Central memory CD8-positive, alpha-beta T cell (primary cell): ENCODE measurements around the gene AACS.
"Not testable (repeated sequence)": the region's sequence is repeated elsewhere in the genome, so short reads cannot be mapped to it uniquely, and the experiment has no call there.

Experiments used
- ATAC-seq: fragments of 150-1000 bp; cut with Tn5 transposase; replicated peaks from 2 replicates; pipeline ENCODE4 v1.10.0; 2022; ENCODE audit warnings: mild to moderate bottlenecking, moderate FRiP score, moderate number of reproducible peaks; ENCODE audit not compliant: poor library complexity, severe bottlenecking; ENCODE audit errors: extremely low read depth
- DNase-seq, 2 donors: peaks; one replicate each; pipeline ENCODE4 v3.0.0; 2021; ENCODE audit warnings: low spot score in 2 of 2
- H3K27ac Mint-ChIP-seq: one replicate; pipeline ENCODE4 v1.8.0; 2022; ENCODE audit warnings: low read depth, mild to moderate bottlenecking, moderate library complexity, mixed read lengths
- H3K27me3 Mint-ChIP-seq: one replicate; pipeline ENCODE4 v1.8.0; 2022; ENCODE audit warnings: mixed read lengths
- H3K36me3 Mint-ChIP-seq: one replicate; pipeline ENCODE4 v1.8.0; 2022; ENCODE audit warnings: mild to moderate bottlenecking, moderate library complexity, mixed read lengths; ENCODE audit not compliant: insufficient read depth
- H3K4me1 Mint-ChIP-seq: one replicate; pipeline ENCODE4 v1.8.0; 2022; ENCODE audit warnings: mixed read lengths
- H3K4me3 Mint-ChIP-seq: one replicate; pipeline ENCODE4 v1.8.0; 2022; ENCODE audit warnings: mild to moderate bottlenecking, moderate library complexity, mixed read lengths
- H3K9me3 Mint-ChIP-seq: one replicate; pipeline ENCODE4 v1.8.0; 2022; ENCODE audit warnings: mixed read lengths

Gene AACS

DNA sequence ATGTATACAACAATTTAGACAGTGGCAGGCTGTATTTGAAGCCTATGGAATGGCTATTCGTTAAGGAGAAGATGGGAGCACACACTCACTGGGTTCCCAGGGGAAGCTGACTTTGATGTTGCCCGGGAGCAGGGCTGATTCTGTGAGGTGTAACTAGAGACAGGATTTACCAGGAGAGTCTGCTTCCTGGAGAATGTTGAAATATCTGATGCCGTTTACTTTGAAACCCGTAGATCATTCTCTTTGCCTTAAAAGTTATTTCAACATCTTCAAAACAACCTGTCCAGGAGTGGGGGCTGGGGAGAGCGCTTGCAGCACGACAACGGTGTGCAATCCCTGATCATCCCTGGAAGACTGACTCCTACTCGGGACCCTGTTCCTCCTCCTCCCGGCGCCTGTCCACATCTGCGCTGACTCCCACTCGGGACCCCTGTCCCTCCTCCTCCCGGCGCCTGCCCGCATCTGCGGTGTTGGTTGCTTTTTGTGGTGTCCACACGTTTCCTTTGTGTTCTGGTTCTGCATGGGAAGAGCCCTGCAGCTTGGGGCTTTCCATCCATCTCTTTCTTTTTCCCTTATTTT is 72.6 kb downstream of the AACS start:
- H3K4me3 Mint-ChIP-seq = no peak overlapping the region
- H3K36me3 Mint-ChIP-seq = peaks cover 7% of the 10 kb centered on the region
- no peak for ATAC-seq
- no peak for DNase-seq
- H3K9me3 Mint-ChIP-seq = no peaks in the 10 kb centered on the region
- H3K4me1 Mint-ChIP-seq = no peaks in the 10 kb centered on the region
- H3K27ac Mint-ChIP-seq = no peak overlapping the region
- H3K27me3 Mint-ChIP-seq = no peaks in the 10 kb centered on the region

DNA sequence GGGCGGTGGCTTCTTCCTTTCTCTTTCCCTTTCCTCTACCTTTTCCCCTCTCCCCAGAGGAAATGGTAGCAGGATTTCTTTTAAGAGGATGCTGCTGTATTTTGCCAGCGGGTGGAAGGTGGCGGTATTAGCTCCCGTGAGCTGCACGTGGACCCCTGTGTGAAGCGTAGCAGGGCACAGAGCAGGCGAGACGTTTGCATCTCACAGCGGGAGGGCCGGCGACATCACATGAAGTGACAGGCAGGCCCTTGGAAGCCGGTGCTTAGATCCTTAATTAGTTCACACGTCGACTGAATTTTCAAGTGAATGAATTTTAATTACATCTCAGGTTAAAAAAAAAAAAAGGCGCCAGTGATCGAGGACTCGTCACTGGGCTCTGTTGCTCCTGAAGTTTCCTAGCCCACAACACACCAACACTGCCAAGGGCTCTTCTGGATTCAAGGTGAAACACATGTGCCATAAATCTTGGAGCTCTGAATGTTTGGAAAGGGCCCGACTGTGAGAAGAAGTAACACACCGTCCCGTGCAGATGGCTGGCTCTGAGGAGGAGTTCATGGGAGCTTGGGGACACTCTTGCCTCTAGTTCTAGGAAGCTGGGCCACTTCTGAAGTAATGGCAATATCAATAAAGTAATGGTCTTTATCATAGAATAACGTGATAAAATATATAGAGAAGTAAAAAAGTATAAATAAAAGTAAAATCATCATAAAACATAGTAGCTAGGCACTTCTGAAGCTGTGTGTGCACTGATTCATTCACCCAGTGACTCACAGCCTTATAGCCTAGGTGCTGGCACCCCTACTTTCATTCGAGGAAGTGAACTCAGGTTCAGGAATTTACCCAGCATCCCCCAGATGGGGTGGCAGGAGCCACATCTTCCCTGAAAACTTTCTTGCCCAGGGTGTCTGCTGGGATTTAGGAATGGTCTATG is 75.3 kb downstream of the AACS start:
- H3K4me3 Mint-ChIP-seq = no peak overlapping the region
- no peaks in the 10 kb centered on the region for H3K4me1 Mint-ChIP-seq
- H3K27me3 Mint-ChIP-seq = no peaks in the 10 kb centered on the region
- H3K27ac Mint-ChIP-seq = no peak overlapping the region
- no peaks in the 10 kb centered on the region for H3K9me3 Mint-ChIP-seq
- DNase-seq = no peak
- peaks cover 7% of the 10 kb centered on the region for H3K36me3 Mint-ChIP-seq
- no peak for ATAC-seq

DNA sequence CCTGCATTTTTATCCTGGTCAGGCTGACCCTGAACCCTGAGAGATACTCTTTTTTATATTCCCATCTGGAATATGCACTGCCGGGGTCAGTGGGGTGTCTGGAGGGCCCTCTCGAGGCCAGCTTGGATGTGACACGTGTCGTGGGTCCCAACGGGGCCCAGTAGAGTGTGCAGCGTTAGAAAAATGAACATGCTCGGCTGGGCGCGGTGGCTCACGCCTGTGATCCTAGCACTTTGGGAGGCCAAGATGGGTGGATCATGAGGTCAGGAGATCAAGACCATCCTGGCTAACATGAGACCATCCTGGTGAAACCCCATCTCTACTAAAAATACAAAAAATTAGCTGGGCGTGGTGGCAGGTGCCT is 76.0 kb downstream of the AACS start:
- not testable (repeated sequence) for H3K36me3 Mint-ChIP-seq, ATAC-seq, H3K9me3 Mint-ChIP-seq, DNase-seq, H3K27me3 Mint-ChIP-seq, H3K4me1 Mint-ChIP-seq, H3K4me3 Mint-ChIP-seq, H3K27ac Mint-ChIP-seq

DNA sequence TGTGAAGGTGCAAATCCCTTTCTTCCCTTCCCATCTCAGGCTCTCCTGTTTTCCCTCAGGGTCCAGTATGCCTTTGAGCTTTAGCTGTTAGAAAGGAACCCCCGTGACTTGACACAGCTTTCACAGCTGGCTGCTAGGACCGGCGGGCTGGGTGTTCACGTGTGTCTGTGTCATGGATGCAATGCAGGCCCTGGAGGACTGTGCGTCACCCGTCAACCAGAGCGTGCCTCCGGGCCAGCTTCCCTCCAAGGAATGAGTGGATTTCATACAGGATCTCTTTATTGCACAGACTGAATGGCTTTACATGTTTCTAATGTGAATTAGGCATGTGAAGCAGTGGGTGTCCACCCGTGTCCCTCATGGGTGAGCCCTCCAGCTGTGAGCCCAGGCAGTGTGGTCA is 77.4 kb downstream of the AACS start:
- ATAC-seq (no peak), DNase-seq (no peak)
- no peak overlapping the region for H3K27ac Mint-ChIP-seq
- H3K36me3 Mint-ChIP-seq = peaks cover 1% of the 10 kb centered on the region
- H3K4me1 Mint-ChIP-seq = no peaks in the 10 kb centered on the region
- peaks cover 18% of the 10 kb centered on the region for H3K27me3 Mint-ChIP-seq
- H3K9me3 Mint-ChIP-seq = no peaks in the 10 kb centered on the region
- H3K4me3 Mint-ChIP-seq = no peak overlapping the region

DNA sequence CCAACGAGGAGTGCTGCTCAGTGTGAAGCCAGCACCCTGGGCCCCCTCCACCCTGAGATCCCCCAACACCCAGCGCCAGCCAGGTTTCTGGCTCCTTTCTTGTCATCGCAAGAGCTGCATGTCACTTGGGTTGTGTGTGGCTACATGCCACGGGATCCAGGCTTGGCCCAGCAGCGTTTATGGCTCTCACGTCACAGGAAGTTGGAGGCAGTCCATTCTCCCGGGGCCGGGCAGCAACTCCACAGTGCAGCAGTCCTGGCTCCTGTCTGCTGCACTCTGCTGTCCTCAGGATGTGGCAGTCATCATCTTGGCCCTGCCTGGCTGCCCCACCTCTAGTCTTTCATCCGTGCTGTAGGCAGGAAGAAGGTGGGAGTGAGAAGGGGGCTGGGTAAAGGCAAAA is 78.3 kb downstream of the AACS start:
- no peaks in the 10 kb centered on the region for H3K4me1 Mint-ChIP-seq
- no peak for DNase-seq

DNA sequence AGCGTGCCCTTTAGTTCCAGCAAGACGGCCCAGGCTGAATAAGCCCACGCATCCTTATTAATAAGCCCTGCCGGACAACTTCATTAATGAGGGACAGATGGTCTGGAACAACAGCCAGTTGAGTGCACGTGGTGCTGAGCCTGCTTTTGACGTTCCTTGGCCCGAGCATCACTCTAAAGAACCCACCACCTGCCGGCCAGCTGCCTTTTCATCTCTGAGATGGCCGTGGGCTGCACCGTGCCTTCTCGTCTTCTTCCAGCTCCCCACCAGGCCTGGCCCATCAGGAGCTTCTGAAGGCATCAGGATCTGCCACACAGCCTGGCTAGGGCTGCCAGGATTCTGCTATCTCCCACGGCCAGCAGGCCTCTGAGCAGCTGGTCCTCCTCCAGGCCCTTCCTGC is 80.0 kb downstream of the AACS start:
- peaks cover 22% of the 10 kb centered on the region for H3K27me3 Mint-ChIP-seq
- no peak overlapping the region for H3K27ac Mint-ChIP-seq
- ATAC-seq (no peak), DNase-seq (no peak)
- no peak overlapping the region for H3K4me3 Mint-ChIP-seq
- H3K4me1 Mint-ChIP-seq = no peaks in the 10 kb centered on the region
- H3K36me3 Mint-ChIP-seq = peaks cover 1% of the 10 kb centered on the region
- H3K9me3 Mint-ChIP-seq = no peaks in the 10 kb centered on the region

More for the DNA sequence above, 78.3 kb downstream of the AACS start:
- peaks cover 1% of the 10 kb centered on the region for H3K36me3 Mint-ChIP-seq
- peaks cover 22% of the 10 kb centered on the region for H3K27me3 Mint-ChIP-seq
- no peak overlapping the region for H3K4me3 Mint-ChIP-seq
- ATAC-seq = no peak
- no peak overlapping the region for H3K27ac Mint-ChIP-seq
- H3K9me3 Mint-ChIP-seq = no peaks in the 10 kb centered on the region

DNA sequence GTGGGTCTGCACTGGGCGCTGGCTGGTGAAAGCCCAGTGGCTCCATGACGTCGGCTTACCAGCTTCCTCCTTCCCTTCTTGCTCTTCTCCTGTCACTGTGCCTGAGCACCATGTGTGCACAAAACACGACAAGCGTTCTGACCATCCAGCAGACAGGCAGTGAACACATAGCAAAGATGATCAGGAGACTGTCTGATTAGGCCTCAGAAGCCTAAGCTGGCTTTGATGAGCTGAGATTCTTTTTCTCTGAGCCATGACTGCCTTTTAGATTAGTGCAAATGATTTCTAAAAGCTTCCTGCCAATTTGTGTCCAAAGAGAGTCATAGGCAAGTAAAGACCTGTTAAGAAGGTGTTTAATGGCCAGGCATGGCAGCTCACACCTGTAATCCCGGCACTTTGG is 83.1 kb downstream of the AACS start:
- H3K9me3 Mint-ChIP-seq = no peaks in the 10 kb centered on the region
- H3K27ac Mint-ChIP-seq = no peak overlapping the region
- peaks cover 22% of the 10 kb centered on the region for H3K27me3 Mint-ChIP-seq
- no peaks in the 10 kb centered on the region for H3K4me1 Mint-ChIP-seq
- ATAC-seq (no peak), DNase-seq (no peak)
- no peaks in the 10 kb centered on the region for H3K36me3 Mint-ChIP-seq
- H3K4me3 Mint-ChIP-seq = no peak overlapping the region

DNA sequence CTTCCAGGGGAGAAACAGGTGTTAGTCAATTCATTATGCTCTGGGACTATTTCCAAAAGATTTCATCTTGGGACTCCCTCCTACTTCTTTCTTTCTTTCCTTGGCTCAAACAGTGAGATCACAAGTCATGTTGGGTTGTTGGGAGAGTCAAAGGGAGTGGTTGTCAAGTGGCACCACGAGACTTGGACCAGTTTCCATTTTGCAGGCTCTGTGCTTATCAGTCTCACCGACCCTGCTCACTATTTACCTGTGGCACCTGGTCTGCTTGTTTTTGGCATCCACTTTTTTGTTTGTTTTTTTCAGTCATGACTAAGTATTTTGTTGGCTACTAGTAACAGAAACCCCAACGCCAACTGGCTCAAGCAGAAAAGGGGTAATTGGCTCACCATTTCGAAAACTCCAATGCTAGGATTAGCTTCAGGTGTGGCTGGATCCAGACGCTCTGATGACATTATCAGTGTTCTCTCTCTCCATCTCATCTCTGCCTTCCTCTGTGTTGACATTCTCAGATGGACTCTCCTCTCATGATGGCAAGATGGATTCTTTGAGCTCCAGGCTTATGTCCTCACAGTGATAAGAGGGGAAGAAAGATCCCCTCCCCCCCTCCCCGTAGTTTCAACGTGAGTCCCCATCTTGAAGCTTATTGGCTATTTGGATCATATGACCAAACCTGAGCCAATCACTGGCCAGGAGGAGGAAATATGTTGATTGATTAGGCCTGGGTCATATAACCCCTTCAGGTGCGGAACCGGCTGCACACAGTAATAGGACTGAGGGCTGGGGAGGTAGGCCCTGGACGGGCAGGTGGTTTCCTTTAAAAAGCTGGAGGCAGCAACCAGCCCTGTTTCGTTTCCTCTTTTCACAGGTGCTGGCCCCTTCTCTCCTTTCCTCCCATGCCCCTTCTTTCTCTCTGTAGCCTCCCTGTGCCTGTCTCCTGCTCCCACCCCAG is 84.2 kb downstream of the AACS start:
- Mint-ChIP-seq H3K4me3 (no peak overlapping the region), H3K9me3 (no peaks in the 10 kb centered on the region), H3K4me1 (no peaks in the 10 kb centered on the region), H3K36me3 (no peaks in the 10 kb centered on the region), H3K27ac (peak overlapping the region; percentile 42), H3K27me3 (peaks cover 22% of the 10 kb centered on the region)
- no peak for DNase-seq
- no peak for ATAC-seq

DNA sequence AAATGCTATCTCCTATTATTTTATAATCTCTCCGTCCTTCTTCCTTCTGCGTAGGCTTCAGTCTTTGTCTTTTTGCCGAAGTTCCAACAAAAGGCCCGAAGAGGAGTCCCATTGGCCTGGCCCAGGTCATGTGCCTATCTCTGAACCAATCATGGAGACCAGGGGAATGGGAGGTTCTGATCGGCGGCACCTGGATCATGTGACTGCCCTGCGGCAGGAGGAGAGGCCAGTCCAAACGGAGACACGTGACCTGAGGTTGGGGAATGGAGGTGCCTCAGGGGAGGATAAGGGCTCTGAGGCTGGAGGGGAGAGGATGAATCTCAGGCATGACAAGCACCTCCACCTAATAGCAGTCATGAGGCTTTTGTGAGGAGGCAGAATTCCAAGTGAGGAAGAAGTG is 86.0 kb downstream of the AACS start:
- peaks cover 18% of the 10 kb centered on the region for H3K27me3 Mint-ChIP-seq
- no peaks in the 10 kb centered on the region for H3K36me3 Mint-ChIP-seq
- H3K4me1 Mint-ChIP-seq = no peaks in the 10 kb centered on the region
- DNase-seq (no peak), ATAC-seq (no peak)
- no peak overlapping the region for H3K27ac Mint-ChIP-seq
- H3K4me3 Mint-ChIP-seq = no peak overlapping the region
- no peaks in the 10 kb centered on the region for H3K9me3 Mint-ChIP-seq

DNA sequence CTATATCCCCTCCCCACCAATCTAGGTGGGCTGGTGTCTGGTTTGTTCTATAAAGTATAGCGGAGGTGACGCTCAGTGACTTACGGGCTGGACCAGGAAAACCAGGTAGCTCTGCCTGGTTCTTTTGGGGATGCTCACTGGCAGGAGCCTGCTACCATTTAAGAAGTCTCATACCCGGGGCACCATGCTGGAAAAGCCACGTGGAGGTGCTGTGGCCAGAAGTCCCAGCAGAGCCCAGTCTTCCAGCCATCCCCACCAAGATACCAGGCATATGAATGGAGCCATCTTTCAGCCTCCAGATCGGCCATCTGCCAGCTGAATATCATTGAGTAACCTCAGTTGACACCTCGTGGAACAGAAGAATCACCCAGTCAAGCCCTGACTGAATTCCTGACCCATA is 87.2 kb downstream of the AACS start:
- Mint-ChIP-seq H3K36me3 (no peaks in the 10 kb centered on the region), H3K27me3 (peaks cover 6% of the 10 kb centered on the region), H3K9me3 (no peaks in the 10 kb centered on the region), H3K4me1 (no peaks in the 10 kb centered on the region), H3K27ac (no peak overlapping the region), H3K4me3 (no peak overlapping the region)
- no peak for DNase-seq
- ATAC-seq = no peak

DNA sequence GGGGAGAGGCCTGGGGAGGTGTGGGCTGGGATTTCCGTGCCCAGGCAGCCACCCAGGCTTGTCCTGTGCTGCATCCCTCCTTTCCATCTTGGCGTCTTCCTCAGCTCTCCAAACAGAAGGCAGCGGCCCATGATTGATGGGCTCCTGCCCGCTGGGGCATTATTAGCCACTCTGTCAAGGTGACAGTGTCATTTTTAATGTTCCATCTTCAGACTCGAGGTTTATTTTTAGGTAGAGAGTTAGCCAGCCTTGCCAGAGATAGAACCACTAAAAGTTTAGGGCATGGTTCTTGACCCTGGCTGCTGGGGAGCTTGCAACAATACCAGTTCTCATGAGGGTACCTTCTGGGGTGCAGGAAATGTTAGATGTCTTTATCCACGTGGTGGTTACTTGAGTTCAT is 90.1 kb downstream of the AACS start:
- Mint-ChIP-seq H3K27ac (no peak overlapping the region), H3K9me3 (no peaks in the 10 kb centered on the region), H3K27me3 (no peaks in the 10 kb centered on the region), H3K4me3 (no peak overlapping the region), H3K36me3 (peaks cover 2% of the 10 kb centered on the region), H3K4me1 (no peaks in the 10 kb centered on the region)
- DNase-seq = no peak
- no peak for ATAC-seq

DNA sequence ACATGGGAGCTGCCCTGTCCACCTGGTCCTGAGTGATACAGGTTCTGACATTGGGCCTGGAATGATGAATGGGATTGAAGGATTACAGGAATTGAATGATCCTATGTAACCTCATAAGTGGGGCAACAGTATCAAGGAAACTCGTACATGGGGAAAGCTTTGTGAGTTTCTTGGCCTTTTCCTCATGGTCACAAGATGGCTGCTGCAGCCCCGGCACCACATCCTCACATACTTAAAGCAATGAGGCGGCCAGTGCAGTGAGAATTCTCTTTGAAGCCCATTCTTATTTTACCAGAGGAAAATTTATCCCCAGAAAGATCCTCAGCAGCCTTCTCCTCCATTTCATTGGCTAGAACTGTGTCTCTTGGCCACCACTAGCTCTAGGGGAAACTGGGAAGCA is 91.9 kb downstream of the AACS start:
- ATAC-seq (no peak), DNase-seq (no peak)
- Mint-ChIP-seq H3K27me3 (no peaks in the 10 kb centered on the region), H3K9me3 (no peaks in the 10 kb centered on the region), H3K4me1 (no peaks in the 10 kb centered on the region), H3K27ac (no peak overlapping the region), H3K4me3 (no peak overlapping the region), H3K36me3 (peaks cover 2% of the 10 kb centered on the region)
